ENCODE measurements around the gene SIX2.
"Not testable (repeated sequence)": the region's sequence is repeated elsewhere in the genome, so short reads cannot be mapped to it uniquely, and the experiment has no call there.

Gene SIX2

DNA sequence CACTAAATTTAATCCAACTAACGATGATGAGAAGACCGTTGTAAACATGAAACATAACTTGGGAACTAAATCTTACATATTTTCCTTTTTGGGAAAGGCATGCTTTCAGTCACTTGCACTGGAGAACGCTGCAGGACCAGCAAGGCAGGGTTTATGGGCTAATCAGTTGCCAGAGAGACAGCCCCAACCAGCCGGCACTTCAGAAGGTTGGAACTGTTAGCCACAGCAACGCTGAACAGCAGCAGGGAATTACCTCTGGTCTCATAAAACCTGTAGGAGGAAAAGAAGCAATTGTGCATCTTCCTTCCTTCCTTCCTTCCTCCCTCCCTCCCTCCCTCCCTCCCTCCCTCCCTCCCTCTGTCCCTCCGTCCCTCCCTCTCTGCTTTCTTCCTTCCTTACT, 33.9 kb upstream of the SIX2 start:
- no peak overlapping the region for H2AFZ ChIP-seq (ENCODE audit: low read length)
- TF ChIP-seq, protein P1, sequence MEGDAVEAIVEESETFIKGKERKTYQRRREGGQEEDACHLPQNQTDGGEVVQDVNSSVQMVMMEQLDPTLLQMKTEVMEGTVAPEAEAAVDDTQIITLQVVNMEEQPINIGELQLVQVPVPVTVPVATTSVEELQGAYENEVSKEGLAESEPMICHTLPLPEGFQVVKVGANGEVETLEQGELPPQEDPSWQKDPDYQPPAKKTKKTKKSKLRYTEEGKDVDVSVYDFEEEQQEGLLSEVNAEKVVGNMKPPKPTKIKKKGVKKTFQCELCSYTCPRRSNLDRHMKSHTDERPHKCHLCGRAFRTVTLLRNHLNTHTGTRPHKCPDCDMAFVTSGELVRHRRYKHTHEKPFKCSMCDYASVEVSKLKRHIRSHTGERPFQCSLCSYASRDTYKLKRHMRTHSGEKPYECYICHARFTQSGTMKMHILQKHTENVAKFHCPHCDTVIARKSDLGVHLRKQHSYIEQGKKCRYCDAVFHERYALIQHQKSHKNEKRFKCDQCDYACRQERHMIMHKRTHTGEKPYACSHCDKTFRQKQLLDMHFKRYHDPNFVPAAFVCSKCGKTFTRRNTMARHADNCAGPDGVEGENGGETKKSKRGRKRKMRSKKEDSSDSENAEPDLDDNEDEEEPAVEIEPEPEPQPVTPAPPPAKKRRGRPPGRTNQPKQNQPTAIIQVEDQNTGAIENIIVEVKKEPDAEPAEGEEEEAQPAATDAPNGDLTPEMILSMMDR (conservative IDR thresholded peaks at IDR 0.05; ENCODE audit: low read length) = no peak
- no peak for TF ChIP-seq EZH2phosphoT487 (IDR thresholded peaks at IDR 0.05; ENCODE audit: borderline replicate concordance)

DNA sequence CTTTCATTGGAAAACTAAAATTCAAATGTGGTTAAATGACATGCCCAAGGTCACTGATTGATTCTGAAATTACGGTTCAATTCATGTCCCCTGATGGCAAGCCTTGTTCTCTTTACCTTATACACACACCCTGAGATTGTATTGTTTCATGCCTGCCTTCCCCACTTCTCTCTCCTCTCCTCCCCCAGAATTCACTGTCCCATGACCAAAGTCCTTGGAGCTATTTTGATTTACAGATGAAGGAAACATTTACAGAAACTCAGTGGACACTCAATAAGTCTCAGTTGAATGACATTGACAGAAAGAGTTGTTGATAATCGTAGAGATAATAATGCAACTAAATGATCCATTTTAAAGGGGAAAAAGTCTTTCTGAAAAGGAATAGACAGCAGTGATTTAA, 33.1 kb upstream of the SIX2 start:
- Histone ChIP-seq H3K36me3 (ENCODE audit: insufficient read depth, low read length) (no peaks in the 10 kb centered on the region), H2AFZ (ENCODE audit: low read length) (no peak overlapping the region), H3K9ac (ENCODE audit: low read depth, low read length, poor library complexity, severe bottlenecking) (no peak overlapping the region), H4K20me1 (ENCODE audit: insufficient read depth, low read length, poor library complexity, severe bottlenecking) (no peaks in the 10 kb centered on the region), H3K4me2 (ENCODE audit: low read depth, low read length, poor library complexity, severe bottlenecking) (no peak overlapping the region), H3K4me1 (ENCODE audit: insufficient read depth, low read length, poor library complexity, severe bottlenecking) (peaks cover 4% of the 10 kb centered on the region), H3F3A (ENCODE audit: low read depth) (no peaks in the 10 kb centered on the region), H3K4me3 (ENCODE audit: low read length, poor library complexity, severe bottlenecking) (no peak overlapping the region), H3K9me3 (ENCODE audit: insufficient read depth, low read depth, low read length) (no peaks in the 10 kb centered on the region), H3K27me3 (ENCODE audit: insufficient read depth, low read length, poor library complexity, severe bottlenecking) (no peaks in the 10 kb centered on the region), H3K79me2 (ENCODE audit: insufficient read depth, low read length) (no peaks in the 10 kb centered on the region), H3K9me2 (replicated peaks; ENCODE audit: low read depth, low read length) (no peaks in the 10 kb centered on the region)
- TF ChIP-seq, protein P1 (conservative IDR thresholded peaks at IDR 0.05; ENCODE audit: low read length) = no peak
- TF ChIP-seq EZH2phosphoT487 (IDR thresholded peaks at IDR 0.05; ENCODE audit: borderline replicate concordance) = no peak

More for the DNA sequence above, 33.9 kb upstream of the SIX2 start:
- no peaks in the 10 kb centered on the region for H4K20me1 ChIP-seq (ENCODE audit: insufficient read depth, low read length, poor library complexity, severe bottlenecking)
- H3K9me2 ChIP-seq (replicated peaks; ENCODE audit: low read depth, low read length) = no peaks in the 10 kb centered on the region
- H3K4me2 ChIP-seq (ENCODE audit: low read depth, low read length, poor library complexity, severe bottlenecking) = no peak overlapping the region
- H3K79me2 ChIP-seq (ENCODE audit: insufficient read depth, low read length) = no peaks in the 10 kb centered on the region
- no peaks in the 10 kb centered on the region for H3K27me3 ChIP-seq (ENCODE audit: insufficient read depth, low read length, poor library complexity, severe bottlenecking)
- peaks cover 7% of the 10 kb centered on the region for H3K4me1 ChIP-seq (ENCODE audit: insufficient read depth, low read length, poor library complexity, severe bottlenecking)
- H3K36me3 ChIP-seq (ENCODE audit: insufficient read depth, low read length) = no peaks in the 10 kb centered on the region
- H3F3A ChIP-seq (ENCODE audit: low read depth) = no peaks in the 10 kb centered on the region
- H3K9ac ChIP-seq (ENCODE audit: low read depth, low read length, poor library complexity, severe bottlenecking) = no peak overlapping the region
- no peaks in the 10 kb centered on the region for H3K9me3 ChIP-seq (ENCODE audit: insufficient read depth, low read depth, low read length)
- no peak overlapping the region for H3K4me3 ChIP-seq (ENCODE audit: low read length, poor library complexity, severe bottlenecking)

DNA sequence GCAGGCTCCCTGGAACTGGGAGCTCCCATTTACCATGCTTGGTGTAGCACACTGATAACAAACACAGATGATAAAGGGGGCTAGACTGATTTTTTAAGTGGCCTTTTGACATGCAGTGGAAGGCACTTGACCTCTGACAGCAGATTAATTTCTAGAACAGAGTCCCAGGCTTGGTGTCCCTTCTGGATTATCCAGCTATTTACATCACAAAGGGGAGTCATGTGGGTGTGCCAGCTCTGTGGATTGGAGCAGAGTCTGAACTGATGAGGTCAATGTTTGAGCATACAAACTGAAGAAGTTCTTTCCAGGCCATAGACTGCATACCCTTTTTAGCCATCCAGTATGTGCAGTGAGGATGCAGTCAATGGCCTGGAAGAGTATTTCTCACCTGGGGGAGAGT, 31.5 kb upstream of the SIX2 start:
- H3F3A ChIP-seq (ENCODE audit: low read depth) = no peaks in the 10 kb centered on the region
- H3K4me1 ChIP-seq (ENCODE audit: insufficient read depth, low read length, poor library complexity, severe bottlenecking) = no peaks in the 10 kb centered on the region
- no peak overlapping the region for H3K4me2 ChIP-seq (ENCODE audit: low read depth, low read length, poor library complexity, severe bottlenecking)
- no peak overlapping the region for H3K4me3 ChIP-seq (ENCODE audit: low read length, poor library complexity, severe bottlenecking)
- no peak overlapping the region for H2AFZ ChIP-seq (ENCODE audit: low read length)
- no peaks in the 10 kb centered on the region for H4K20me1 ChIP-seq (ENCODE audit: insufficient read depth, low read length, poor library complexity, severe bottlenecking)
- no peaks in the 10 kb centered on the region for H3K9me3 ChIP-seq (ENCODE audit: insufficient read depth, low read depth, low read length)
- no peak overlapping the region for H3K9ac ChIP-seq (ENCODE audit: low read depth, low read length, poor library complexity, severe bottlenecking)
- H3K27me3 ChIP-seq (ENCODE audit: insufficient read depth, low read length, poor library complexity, severe bottlenecking) = no peaks in the 10 kb centered on the region
- H3K79me2 ChIP-seq (ENCODE audit: insufficient read depth, low read length) = no peaks in the 10 kb centered on the region
- H3K36me3 ChIP-seq (ENCODE audit: insufficient read depth, low read length) = no peaks in the 10 kb centered on the region
- TF ChIP-seq, protein P1 (conservative IDR thresholded peaks at IDR 0.05; ENCODE audit: low read length) = no peak
- no peak for TF ChIP-seq EZH2phosphoT487 (IDR thresholded peaks at IDR 0.05; ENCODE audit: borderline replicate concordance)
- no peaks in the 10 kb centered on the region for H3K9me2 ChIP-seq (replicated peaks; ENCODE audit: low read depth, low read length)

DNA sequence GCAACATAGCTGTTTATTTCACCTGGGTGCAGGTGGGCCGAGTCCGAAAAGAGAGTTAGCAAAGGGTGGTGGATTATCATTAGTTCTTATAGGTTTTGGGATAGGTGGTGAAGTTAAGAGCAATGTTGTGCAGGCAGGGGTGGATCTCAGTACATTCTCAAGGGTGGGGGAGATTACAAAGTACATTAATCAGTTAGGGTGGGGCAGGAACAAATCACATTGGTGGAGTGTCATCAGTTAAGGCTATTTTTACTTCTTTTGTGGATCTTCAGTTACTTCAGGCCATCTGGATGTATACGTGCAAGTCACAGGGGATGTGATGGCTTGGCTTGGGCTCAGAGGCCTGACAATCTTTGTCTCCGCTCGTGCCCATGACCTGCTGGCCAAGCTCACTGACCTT, 30.6 kb upstream of the SIX2 start:
- not testable (repeated sequence) for H3K9me3 ChIP-seq (ENCODE audit: insufficient read depth, low read depth, low read length); H2AFZ ChIP-seq (ENCODE audit: low read length); H3K79me2 ChIP-seq (ENCODE audit: insufficient read depth, low read length); H3F3A ChIP-seq (ENCODE audit: low read depth); H4K20me1 ChIP-seq (ENCODE audit: insufficient read depth, low read length, poor library complexity, severe bottlenecking); H3K4me1 ChIP-seq (ENCODE audit: insufficient read depth, low read length, poor library complexity, severe bottlenecking); H3K4me2 ChIP-seq (ENCODE audit: low read depth, low read length, poor library complexity, severe bottlenecking); H3K36me3 ChIP-seq (ENCODE audit: insufficient read depth, low read length); H3K9ac ChIP-seq (ENCODE audit: low read depth, low read length, poor library complexity, severe bottlenecking); H3K9me2 ChIP-seq (replicated peaks; ENCODE audit: low read depth, low read length); H3K4me3 ChIP-seq (ENCODE audit: low read length, poor library complexity, severe bottlenecking); H3K27me3 ChIP-seq (ENCODE audit: insufficient read depth, low read length, poor library complexity, severe bottlenecking)

DNA sequence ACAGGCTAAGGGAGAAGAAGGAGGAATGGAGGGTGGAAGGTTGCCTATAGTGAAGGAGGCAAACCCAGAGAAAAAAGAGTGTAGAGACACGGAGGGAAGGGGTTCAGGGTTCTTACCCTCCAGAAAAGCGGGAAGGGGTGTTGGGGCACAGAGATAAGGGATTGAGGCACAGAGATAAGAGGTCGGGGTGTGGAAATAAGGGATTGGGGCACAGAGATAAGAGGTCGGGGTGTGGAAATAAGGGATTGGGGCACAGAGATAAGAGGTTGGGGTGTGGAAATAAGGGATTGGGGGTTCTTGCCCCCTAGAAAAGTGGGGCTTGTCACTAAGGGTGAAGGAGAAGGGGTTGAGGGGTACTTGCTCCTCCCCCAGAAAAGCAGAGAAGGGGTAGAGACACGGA, 29.6 kb upstream of the SIX2 start:
- H3F3A ChIP-seq (ENCODE audit: low read depth); H4K20me1 ChIP-seq (ENCODE audit: insufficient read depth, low read length, poor library complexity, severe bottlenecking); H3K4me1 ChIP-seq (ENCODE audit: insufficient read depth, low read length, poor library complexity, severe bottlenecking); H2AFZ ChIP-seq (ENCODE audit: low read length); H3K27me3 ChIP-seq (ENCODE audit: insufficient read depth, low read length, poor library complexity, severe bottlenecking); H3K4me2 ChIP-seq (ENCODE audit: low read depth, low read length, poor library complexity, severe bottlenecking); H3K9me2 ChIP-seq (replicated peaks; ENCODE audit: low read depth, low read length); H3K4me3 ChIP-seq (ENCODE audit: low read length, poor library complexity, severe bottlenecking); H3K9me3 ChIP-seq (ENCODE audit: insufficient read depth, low read depth, low read length); H3K79me2 ChIP-seq (ENCODE audit: insufficient read depth, low read length); H3K9ac ChIP-seq (ENCODE audit: low read depth, low read length, poor library complexity, severe bottlenecking); H3K36me3 ChIP-seq (ENCODE audit: insufficient read depth, low read length): not testable (repeated sequence)
